CD14-positive monocyte (primary cell): ENCODE data around the gene ERLEC1. TPM values are rescaled to one million over a fixed set of nuclear protein-coding genes. Genes with fewer than 3 reads are reported as not detected.

ENCODE experiments used
- DNase-seq, 3 donors: peaks; one replicate each; pipeline ENCODE4 v3.0.0-alpha.2; 2011 to 2022
- H2AFZ ChIP-seq: 2 replicates; pipeline ENCODE4 v1.6.0; 2012; ENCODE audit warnings: mild to moderate bottlenecking, low read depth, low read length, inconsistent platforms; ENCODE audit not compliant: insufficient read depth, poor library complexity, severe bottlenecking
- H3K27ac ChIP-seq, 2 donors: 1 replicate in 1 of 2; 2 replicates in 1 of 2; pipeline ENCODE4 v1.5.1; 2012 to 2013; ENCODE audit warnings: low read length in 2 of 2, control low read depth in 1 of 2, inconsistent platforms in 1 of 2, low read depth in 1 of 2, mild to moderate bottlenecking in 1 of 2
- H3K27me3 ChIP-seq, 2 donors: one replicate each; pipeline versions ENCODE4 v1.6.0 to v1.6.1; 2011 to 2013; ENCODE audit warnings: low read length in 2 of 2; ENCODE audit not compliant: control insufficient read depth in 2 of 2, insufficient read depth in 2 of 2
- H3K36me3 ChIP-seq, 2 donors: replicated peaks in 1 of 2; 1 replicate in 1 of 2; 2 replicates in 1 of 2; pipeline versions ENCODE4 v1.5.1 to v1.6.1; 2012 to 2013; ENCODE audit warnings: low read length in 2 of 2, control low read depth in 1 of 2, inconsistent platforms in 1 of 2, mild to moderate bottlenecking in 1 of 2; ENCODE audit not compliant: insufficient read depth in 2 of 2, control insufficient read depth in 1 of 2
- H3K4me1 ChIP-seq, 2 donors: 1 replicate in 1 of 2; 2 replicates in 1 of 2; pipeline versions ENCODE4 v1.5.1 to v1.6.1; 2012 to 2013; ENCODE audit warnings: low read length in 2 of 2, control low read depth in 1 of 2, inconsistent platforms in 1 of 2, mild to moderate bottlenecking in 1 of 2, moderate library complexity in 1 of 2; ENCODE audit not compliant: insufficient read depth in 2 of 2, control insufficient read depth in 1 of 2
- H3K4me2 ChIP-seq: replicated peaks from 2 replicates; pipeline ENCODE3; 2012; ENCODE audit warnings: low read length, moderate library complexity, mild to moderate bottlenecking; ENCODE audit not compliant: poor library complexity, severe bottlenecking; ENCODE audit errors: extremely low read depth
- H3K4me3 ChIP-seq, 3 experiments: fragments of 200-600 bp in 1 of 3; sonication (generic) in 1 of 3; replicated peaks in 1 of 3; 1 replicate in 2 of 3; 2 replicates in 1 of 3; pipeline ENCODE4 v1.5.1; 2011 to 2013; ENCODE audit warnings: low read length in 3 of 3, mild to moderate bottlenecking in 3 of 3, control low read depth in 2 of 3, low read depth in 2 of 3, inconsistent platforms in 1 of 3, moderate library complexity in 1 of 3
- H3K79me2 ChIP-seq: 2 replicates; pipeline ENCODE4 v1.6.0; 2012; ENCODE audit warnings: mild to moderate bottlenecking, control low read depth, inconsistent platforms, low read length, moderate library complexity; ENCODE audit not compliant: insufficient read depth
- H3K9ac ChIP-seq: 2 replicates; pipeline ENCODE4 v1.6.0; 2017; ENCODE audit warnings: low read length, mild to moderate bottlenecking; ENCODE audit not compliant: insufficient read depth, poor library complexity, severe bottlenecking
- H3K9me3 ChIP-seq, 2 donors: replicated peaks in 1 of 2; 1 replicate in 1 of 2; 2 replicates in 1 of 2; pipeline versions ENCODE4 v1.5.1 to v1.6.1; 2012 to 2013; ENCODE audit warnings: low read length in 2 of 2, control low read depth in 1 of 2; ENCODE audit not compliant: control insufficient read depth in 1 of 2, insufficient read depth in 1 of 2
- H4K20me1 ChIP-seq: 2 replicates; pipeline ENCODE4 v1.6.0; 2012; ENCODE audit warnings: mild to moderate bottlenecking, low read length, control low read depth, moderate library complexity; ENCODE audit not compliant: insufficient read depth
- H3K27ac Mint-ChIP-seq, 7 donors: one replicate each; pipeline ENCODE4 v1.8.0; 2020; ENCODE audit warnings: mild to moderate bottlenecking in 7 of 7, mixed read lengths in 7 of 7, moderate library complexity in 6 of 7, inconsistent platforms in 2 of 7
- H3K27me3 Mint-ChIP-seq, 3 donors: one replicate each; pipeline ENCODE4 v1.8.0; 2021 to 2022; ENCODE audit warnings: low read depth in 3 of 3, mild to moderate bottlenecking in 3 of 3, mixed read lengths in 3 of 3, moderate library complexity in 3 of 3, inconsistent platforms in 1 of 3
- H3K36me3 Mint-ChIP-seq, 2 donors: one replicate each; pipeline ENCODE4 v1.8.0; 2020; ENCODE audit warnings: mixed read lengths in 2 of 2, inconsistent platforms in 1 of 2, mild to moderate bottlenecking in 1 of 2
- H3K4me1 Mint-ChIP-seq: one replicate; pipeline ENCODE4 v1.8.0; 2020; ENCODE audit warnings: mild to moderate bottlenecking, mixed read lengths
- H3K4me3 Mint-ChIP-seq, 2 donors: one replicate each; pipeline ENCODE4 v1.8.0; 2020; ENCODE audit warnings: mild to moderate bottlenecking in 2 of 2, mixed read lengths in 2 of 2, moderate library complexity in 1 of 2
- H3K9me3 Mint-ChIP-seq, 7 donors: one replicate each; pipeline ENCODE4 v1.8.0; 2020 to 2022; ENCODE audit warnings: mixed read lengths in 7 of 7, mild to moderate bottlenecking in 6 of 7, moderate library complexity in 6 of 7, inconsistent platforms in 2 of 7
- CTCF ChIP-seq: fragments of 200-600 bp; IDR thresholded peaks from one replicate; pipeline ENCODE4 v1.8.0; 2022; ENCODE audit warnings: antibody characterized with exemption, mild to moderate bottlenecking
- WGBS: methylation state at CpG from one replicate; pipeline ENCODE4 v1.1.5; 2013; ENCODE audit warnings: missing lambda C conversion rate; ENCODE audit not compliant: insufficient coverage; 5-methylcytosine and 5-hydroxymethylcytosine counted together
- intact Hi-C, 2 donors: fragments of 100-400 bp; cut with micrococcal nuclease; formaldehyde crosslinking; loops; one replicate each; pipeline versions ENCODE4 v1.15.0 to v1.15.1; 2023
- polyA plus RNA-seq, 3 donors: library from polyadenylated mRNA; depleted of rRNA in 1 of 3; unstranded in 2 of 3; stranded (reverse) in 1 of 3; fragments of 300-500 nt in 2 of 3; fragments of >200 nt in 1 of 3; fragmentation: Illumina TruSeq in 2 of 3; gene quantifications; 1 replicate in 2 of 3; 2 replicates in 1 of 3; pipeline ENCODE4 v1.2.3, GENCODE V29; 2012 to 2021

Gene ERLEC1
- polyA plus RNA-seq, 3 donors, result 11.4 to 23.8 (median 23.7) TPM

- no peak overlapping the region for H3K9ac ChIP-seq
- no peaks in the 10 kb centered on the region for H3K4me1 ChIP-seq
- intact Hi-C loops, result no loop called here
- H3K27ac ChIP-seq, result peak overlapping the region in 1 of 2 donors; percentile 39
- H3K4me2 ChIP-seq, result no peak overlapping the region
- H3K27me3 ChIP-seq, result no peaks in the 10 kb centered on the region
- peaks cover 64 to 96% of the 10 kb centered on the region in 2 donors for H3K36me3 ChIP-seq
- H3K4me3 Mint-ChIP-seq, result no peak overlapping the region
- WGBS, result 83% methylated on average over 7 of the region's 7 CpGs
- H3K79me2 ChIP-seq, result no peaks in the 10 kb centered on the region
- H2AFZ ChIP-seq, result no peak overlapping the region
- no peaks in the 10 kb centered on the region for H3K27me3 Mint-ChIP-seq
- no peaks in the 10 kb centered on the region for H3K9me3 Mint-ChIP-seq
- H4K20me1 ChIP-seq, result no peaks in the 10 kb centered on the region
- no peak overlapping the region for H3K4me3 ChIP-seq
- DNase-seq, result no peak
- peak overlapping the region in 1 of 7 donors; percentile 1 for H3K27ac Mint-ChIP-seq
- no peaks in the 10 kb centered on the region for H3K4me1 Mint-ChIP-seq
- no peaks in the 10 kb centered on the region for H3K9me3 ChIP-seq
- H3K36me3 Mint-ChIP-seq, result peaks cover 66 to 77% of the 10 kb centered on the region in 2 donors
- TF ChIP-seq CTCF, result no peak
Observed at GRCh38 chr2:53802617-53803151, 15.8 kb downstream of the ERLEC1 start.

GRCh38 chr2:53811601-53812000 lies 24.8 kb downstream of the ERLEC1 start:
- peaks cover 91 to 96% of the 10 kb centered on the region in 2 donors for H3K36me3 ChIP-seq
- no peaks in the 10 kb centered on the region for H3K79me2 ChIP-seq
- H3K9ac ChIP-seq, result no peak overlapping the region
- peak overlapping the region in 1 of 7 donors; percentile 4 for H3K27ac Mint-ChIP-seq
- peaks cover 75 to 84% of the 10 kb centered on the region in 2 donors for H3K36me3 Mint-ChIP-seq
- H3K4me1 Mint-ChIP-seq, result no peaks in the 10 kb centered on the region
- no peak for TF ChIP-seq CTCF
- no peak overlapping the region for H3K27ac ChIP-seq
- intact Hi-C loops, result no loop called here
- H3K4me1 ChIP-seq, result no peaks in the 10 kb centered on the region
- H3K4me3 Mint-ChIP-seq, result no peak overlapping the region
- no CpG with 5 or more reads among the region's 3 CpGs for WGBS
- H3K27me3 ChIP-seq, result no peaks in the 10 kb centered on the region
- no peaks in the 10 kb centered on the region for H3K9me3 ChIP-seq
- H2AFZ ChIP-seq, result no peak overlapping the region
- no peak overlapping the region for H3K4me2 ChIP-seq
- H3K4me3 ChIP-seq, result no peak overlapping the region
- H3K27me3 Mint-ChIP-seq, result peaks cover 0 to 2% (median 2%) of the 10 kb centered on the region in 3 donors
- H3K9me3 Mint-ChIP-seq, result no peaks in the 10 kb centered on the region
- no peak for DNase-seq
- no peaks in the 10 kb centered on the region for H4K20me1 ChIP-seq
